ENCODE measurements around the gene EYA2.

DNA sequence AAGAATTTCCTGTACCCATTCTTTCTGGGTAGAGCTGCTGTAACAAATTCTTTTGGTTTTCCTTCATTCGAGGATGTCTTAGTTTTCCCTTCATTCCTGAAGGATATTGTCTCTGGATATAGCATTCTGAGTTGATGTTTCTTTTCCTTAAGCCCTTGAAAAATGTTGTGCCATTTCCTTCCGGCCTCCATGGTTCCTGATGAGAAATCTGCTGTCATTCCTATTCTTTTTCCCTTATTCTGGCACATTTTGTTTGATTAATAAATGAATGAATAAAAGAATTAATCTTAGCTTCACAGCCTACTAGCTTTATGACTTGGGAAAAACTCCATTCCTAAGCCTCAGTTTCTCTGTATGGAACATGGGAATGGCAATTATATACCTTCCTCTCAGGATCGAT lies 173.1 kb downstream of the EYA2 start:
- TF ChIP-seq HDGF (IDR thresholded peaks at IDR 0.05; ENCODE audit: borderline replicate concordance): no peak
- no peak for TF ChIP-seq TARDBP (IDR thresholded peaks at IDR 0.05)
- TF ChIP-seq FOXM1 (IDR thresholded peaks at IDR 0.05; ENCODE audit: borderline replicate concordance): no peak
- no peak for TF ChIP-seq SUZ12 (IDR thresholded peaks at IDR 0.05)
- TF ChIP-seq ELF4 (IDR thresholded peaks at IDR 0.05): no peak

All from HEK293T (cell line).